ENCODE results near the gene VCL.
"Not testable (repeated sequence)": the region's sequence is repeated elsewhere in the genome, so short reads cannot be mapped to it uniquely, and the experiment has no call there.

Gene VCL

GRCh38 chr10:73973427-73973826 is 24.5 kb upstream of the VCL start:
- DNase-seq = no peak

DNA sequence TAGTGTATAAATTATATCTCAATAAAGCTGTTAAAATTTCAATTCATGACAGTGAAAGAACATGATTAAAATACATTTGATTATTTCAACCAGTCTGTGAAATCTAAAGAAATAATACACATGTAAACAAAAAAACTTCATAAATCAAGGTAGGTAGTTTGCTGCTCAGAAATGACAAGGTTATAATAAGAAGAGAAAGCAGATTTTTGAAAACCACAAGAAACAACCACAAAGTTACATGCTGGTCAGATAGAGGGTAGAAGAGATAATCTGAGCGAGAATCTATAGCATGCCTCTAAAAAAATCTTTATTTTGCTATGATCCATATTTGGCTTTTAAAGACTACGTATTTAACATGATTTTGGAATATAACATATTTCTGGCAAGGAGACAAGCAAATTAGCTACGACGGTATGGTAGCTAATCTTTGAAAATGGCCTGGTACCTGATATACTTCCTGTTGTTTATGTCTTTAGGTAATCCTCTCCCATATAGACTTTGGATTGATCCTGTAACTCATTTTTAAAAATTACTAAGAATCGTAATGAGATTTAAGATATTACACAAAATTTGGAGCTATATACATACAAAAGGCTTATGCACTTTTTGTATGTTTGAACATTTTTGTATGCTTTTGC is 23.5 kb upstream of the VCL start:
- DNase-seq = no peak

- no peak for DNase-seq
Observed at GRCh38 chr10:73975388-73975787, 22.5 kb upstream of the VCL start.

DNA sequence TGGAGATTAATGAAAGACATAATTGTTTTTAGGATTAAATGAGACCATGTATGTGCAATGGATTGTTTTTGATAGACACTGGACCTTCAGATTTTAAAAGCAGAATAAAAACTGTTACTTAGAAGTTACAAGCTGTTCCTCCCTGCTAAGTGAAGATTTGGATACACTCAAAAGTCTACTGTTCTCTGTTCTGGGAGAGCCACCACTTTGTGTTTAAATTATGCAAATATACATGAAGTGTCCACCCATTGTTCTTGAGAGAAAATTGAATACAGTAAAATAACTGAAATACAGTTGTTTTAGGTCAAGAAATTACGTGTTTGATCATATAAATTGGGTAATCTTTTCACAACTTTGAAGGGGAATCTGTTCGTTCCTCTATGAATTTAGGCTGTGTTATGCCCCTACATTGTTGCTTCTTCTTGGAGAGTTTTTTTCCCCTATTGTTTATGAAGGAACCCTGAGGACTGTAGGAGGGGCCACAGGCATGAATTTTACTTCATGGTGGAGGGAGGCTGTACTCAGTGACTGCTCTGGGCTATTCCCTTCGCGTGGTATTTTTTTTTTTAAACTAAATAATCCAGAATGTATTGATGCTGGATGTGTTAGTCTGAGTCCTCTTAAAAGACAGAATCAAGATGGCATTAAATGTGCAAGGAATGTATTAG is 18.6 kb upstream of the VCL start:
- DNase-seq = no peak

DNA sequence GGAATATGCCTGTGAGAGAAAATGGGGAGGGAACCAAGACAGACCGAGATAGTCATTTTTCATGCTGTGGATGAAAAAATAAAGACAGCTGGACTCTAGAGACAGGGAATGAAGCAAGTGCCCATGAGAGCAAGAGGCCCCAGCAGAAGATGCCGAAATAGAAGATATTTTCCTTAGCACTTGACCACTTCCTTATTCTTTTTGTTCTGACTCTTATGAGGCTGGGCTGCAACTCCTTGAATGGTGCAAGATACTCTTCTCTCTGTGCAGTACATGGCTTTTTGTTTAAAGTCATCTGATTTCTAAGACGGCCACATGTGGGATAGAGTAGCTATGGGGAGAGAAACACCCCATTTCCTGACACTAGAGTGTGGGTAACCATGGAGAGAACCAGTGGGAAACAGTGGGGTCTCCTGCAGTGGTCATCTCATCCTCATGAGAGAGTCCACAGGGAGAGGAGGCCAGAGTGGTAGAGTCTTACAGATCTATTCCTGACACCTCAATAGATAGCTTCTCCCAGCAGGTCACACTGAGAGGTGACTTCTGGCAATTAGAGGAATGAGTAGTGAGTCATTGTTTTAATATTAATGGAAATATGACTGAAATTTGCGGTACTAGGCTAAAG is 18.0 kb upstream of the VCL start:
- DNase-seq = no peak

DNA sequence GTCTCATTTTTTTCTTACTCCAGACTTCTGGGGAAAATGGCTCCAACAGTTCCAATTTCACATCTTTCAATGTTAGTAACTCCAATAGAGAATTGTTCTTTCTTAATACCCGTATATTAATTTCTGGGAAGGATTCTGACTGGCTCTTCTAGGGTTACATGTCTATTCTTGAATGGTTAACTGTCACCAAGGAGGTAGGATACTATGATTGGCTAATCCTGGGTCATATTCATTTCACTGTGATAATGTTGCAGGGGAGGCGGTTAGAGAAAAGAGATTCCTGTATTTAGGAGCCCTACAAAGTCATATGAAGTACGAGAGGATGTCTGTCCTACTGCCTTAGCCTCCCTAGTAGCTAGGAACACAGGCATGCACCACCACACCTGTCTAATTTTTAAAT is 16.1 kb upstream of the VCL start:
- no peak for DNase-seq

GRCh38 chr10:73983096-73984047 is 14.5 kb upstream of the VCL start:
- no peak for DNase-seq

- no peak for DNase-seq
Observed at GRCh38 chr10:73989594-73990150, 8.2 kb upstream of the VCL start.

DNA sequence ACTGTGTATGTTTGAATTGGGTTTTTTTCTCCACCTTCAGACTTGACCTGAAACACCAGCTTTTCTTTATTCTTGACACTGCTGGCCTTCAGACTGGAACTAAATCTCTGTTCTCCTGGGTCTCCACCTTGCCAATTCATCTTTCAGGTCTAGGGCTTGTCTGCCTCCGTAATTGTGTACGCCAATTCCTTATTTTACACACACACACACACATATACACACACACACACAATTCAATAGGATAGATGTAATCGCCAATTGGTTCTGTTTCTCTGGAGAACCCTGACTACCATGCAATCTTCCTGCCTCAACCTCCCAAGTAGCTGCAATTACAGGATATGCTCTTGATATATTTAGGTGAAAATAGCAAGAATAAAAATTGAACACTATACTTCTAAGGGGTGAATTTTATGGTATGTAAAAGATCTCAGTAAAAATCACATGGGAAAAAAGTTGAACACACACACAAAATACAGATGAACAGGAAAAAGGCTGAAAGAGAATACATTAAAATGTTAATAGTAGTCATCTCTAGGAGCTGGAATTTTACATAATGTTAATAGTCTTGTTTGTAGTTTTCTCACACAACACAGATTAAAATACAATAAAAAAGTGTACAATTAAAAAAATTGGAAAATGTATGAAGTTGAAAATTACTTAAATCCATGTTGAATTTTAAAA is 6.6 kb upstream of the VCL start:
- DNase-seq = no peak

GRCh38 chr10:73991884-73992245 is 6.1 kb upstream of the VCL start:
- DNase-seq = no peak

DNA sequence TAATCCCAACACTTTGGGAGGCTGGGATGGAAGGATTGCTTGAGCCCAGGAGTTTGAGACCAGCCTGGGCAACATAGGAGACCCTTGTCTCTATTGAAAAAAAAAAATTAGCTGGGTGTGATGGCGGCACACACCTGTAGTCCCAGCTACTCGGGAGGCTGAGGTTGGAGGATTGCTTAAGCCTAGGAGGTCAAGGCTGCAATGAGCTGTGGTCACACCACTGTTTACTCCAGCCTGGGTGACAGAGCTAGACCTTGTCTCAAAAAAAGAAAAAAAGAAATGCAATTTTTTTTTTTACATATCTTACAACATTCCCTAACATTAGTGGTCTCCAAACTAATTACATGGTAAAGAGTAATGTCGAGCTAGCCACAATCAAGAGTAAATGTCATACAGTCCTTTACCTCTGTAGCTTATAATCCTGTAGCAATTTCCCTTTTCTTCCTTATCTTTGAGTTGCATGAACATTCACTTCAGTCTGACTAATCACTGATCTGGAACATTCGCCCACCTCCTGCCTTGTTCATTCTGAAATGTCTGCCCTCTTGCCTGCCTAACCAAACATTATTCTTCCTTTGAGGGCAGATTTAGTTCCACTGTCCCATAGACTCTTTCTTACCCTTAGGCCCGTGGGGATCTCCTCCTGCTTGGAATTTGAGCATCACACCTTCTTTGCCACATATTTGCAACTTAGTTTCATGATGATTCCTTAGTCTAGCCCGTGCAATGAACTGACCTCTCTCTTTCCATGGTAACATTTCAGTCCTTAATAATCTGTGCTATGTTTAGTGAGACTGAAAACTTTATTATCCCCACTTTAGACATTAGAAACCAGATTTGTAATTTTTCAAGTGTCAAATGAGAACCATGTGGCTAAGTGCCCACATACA is 4.8 kb upstream of the VCL start:
- no peak for DNase-seq

DNA sequence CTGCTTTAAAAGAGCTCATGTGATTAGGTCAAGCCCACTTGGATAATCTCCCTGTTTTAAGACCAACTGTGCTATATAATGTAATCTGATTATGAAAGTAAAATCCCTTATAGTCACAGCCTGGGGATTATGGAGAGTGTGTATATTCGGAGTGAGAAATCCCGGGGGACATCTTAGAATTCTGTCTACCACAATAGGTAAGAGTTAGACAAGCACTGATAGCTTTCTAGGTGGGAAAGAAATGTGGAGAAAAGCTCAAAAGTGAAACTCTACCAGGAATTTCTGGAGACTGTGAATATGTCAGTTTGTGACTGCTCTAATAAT is 2.9 kb upstream of the VCL start:
- DNase-seq = no peak

DNA sequence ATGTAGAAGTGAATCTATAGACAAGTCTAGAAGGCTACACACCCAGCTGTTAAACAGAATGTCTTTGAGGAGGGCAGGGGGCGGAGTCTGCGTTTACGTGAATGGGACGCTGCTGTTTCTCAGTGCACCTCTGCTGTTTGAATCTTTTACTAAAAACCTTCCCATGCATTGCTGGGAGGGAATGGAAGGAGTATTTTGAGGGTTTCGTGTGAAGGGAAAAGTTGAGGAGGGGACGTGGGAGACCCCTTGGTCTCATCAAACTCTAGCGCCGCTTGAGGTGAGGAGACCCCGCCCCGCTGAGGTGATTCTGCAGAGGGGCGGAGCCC is 492 bp upstream of the VCL start:
- DNase-seq = no peak

DNA sequence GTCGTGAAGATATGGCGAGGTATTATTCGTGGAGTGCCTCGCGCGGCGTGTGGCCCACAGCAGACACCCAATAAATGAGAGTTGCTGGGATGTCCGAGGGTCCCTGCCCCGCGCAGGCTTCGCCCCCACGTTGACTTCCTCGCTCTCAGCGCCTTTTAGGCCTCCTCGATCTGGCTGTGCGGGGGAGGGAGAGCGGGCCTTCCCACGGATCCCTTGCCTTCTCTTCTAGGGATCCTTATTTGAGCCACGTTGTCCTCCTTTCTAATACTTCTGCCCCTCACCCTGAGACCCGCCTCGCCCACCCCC is 660 bp downstream of the VCL start:
- no peak for DNase-seq

DNA sequence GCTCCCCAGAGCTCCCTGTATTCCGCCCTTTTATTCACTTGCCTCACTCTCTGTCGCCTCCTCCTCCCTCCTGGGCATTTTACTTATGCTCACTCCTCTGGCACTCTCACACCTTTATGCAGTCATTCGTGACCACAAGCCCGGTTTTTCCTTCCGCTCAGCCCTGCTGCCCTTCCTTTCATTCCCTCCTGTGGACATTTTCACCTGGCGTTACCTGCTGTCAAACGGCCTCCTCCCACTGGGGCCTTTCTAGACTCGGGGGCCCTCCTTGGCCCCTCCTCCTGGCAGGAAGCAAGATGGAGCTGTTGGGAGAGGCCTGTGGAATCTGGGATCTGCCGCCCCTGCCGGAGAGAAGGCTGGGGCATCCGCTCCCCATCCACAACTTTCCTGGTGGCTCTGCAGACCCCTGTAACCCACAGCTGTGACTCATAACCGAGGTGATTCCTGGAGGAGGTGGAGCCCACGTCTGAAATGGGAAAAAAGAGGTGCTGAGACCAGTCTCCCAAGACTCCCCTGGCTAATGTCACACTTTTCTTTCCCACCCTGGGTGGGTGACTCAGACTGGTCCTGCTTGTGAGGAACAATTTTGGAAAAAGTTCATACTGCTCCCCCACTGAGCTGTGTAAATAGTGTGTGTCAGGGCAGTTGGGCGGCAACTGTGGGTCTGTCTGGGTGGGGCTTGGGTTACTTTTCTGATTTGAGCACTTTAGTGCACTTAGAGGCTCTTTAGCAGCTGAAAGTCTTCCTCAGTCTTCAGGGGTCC is 1.2 kb downstream of the VCL start:
- DNase-seq = peak; percentile 50

- DNase-seq = no peak
Observed at GRCh38 chr10:73999703-74000102, 1.8 kb downstream of the VCL start.

DNA sequence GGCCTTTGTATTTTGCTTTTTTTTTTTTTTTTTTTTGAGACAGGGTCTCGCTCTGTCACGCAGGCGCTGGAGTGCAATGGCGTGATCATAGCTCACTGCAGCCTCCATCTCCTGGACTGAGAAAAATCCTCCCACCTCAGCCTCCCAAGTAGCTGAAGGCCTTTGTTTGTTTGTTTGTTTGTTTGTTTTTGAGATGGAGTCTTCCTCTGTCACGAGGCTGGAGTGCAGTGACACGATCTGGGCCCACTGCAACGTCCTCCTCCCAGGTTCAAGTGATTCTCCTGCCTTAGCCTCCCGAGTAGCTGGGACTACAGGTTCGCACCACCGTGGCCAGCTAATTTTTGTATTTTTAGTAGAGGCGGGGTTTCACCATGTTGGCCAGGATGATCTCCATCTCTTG is 2.3 kb downstream of the VCL start:
- DNase-seq = not testable (repeated sequence)

GRCh38 chr10:74000892-74001669 is 3.2 kb downstream of the VCL start:
- DNase-seq = peak; percentile 2

DNA sequence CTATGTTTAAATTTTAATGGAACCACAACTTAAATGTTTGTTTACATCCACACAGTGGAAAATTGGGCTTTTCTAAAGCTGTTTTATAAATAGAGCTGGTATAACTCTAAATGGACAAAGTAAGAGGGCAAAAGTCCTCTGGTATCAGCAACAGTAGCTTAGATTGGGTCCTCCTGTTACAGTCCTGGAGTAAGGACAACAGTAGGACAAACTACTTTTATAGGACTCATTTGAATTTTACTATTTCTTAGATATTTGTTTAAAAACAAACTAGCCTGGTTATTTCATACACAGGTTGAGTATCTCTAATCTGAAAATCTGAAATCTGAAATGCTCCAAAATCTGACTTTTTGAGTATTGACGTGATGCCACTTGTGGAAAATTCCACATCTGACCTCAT is 8.4 kb downstream of the VCL start:
- DNase-seq = no peak

DNA sequence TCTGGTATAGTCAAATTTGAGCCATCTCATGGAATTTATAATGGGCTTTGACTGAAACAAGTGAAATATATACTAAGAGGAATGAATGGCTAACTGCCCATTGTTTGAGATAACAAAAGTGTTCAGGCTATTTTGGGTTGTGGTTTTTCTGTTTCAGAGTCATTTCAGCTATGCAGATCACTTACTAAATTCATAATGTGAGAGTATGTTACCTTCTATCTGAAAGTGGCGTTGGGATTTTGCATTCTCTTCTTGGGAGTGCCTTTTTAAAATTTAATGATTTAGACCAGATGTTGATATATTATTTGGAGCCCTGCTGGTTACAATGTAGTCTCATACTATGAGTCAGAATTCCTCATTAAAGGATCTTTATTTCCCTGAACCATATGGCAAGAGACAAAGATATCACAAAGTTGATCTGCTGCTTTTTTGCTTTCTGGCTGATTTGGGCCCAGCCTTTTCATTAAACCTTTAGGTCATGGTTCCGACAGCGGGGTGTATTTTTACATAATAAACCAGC is 10.4 kb downstream of the VCL start:
- DNase-seq = peak; percentile 76
